DMS 273 (cell line): ENCODE data around the gene FAXDC2.
A peak's percentile ranks its signal among the peaks of the same experiment; 100 is the strongest.

Source experiments
- DNase-seq: peaks from one replicate; lab custom pipeline; 2025; ENCODE audit not compliant: unreplicated experiment; lab: John Stamatoyannopoulos, UW

The FAXDC2 gene

DNA sequence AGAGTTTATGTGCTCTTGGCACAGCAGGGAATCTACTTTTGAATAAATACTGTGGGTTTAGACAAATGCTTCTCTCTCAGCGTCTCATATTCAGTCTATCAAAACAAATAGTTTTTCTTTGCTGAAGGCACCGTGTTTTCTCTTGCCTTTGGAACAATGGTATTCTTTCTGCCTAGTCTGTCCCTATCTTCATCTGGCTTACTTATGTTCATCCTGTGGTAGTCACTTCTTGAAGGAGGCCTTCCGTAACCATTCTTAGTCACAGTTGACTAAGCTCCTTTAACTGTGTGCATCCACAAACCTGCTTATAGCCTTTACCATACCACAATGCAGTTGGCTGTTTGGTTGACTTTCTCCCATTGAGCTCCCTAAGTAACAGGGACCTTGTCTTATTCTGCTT, 49.3 kb downstream of the FAXDC2 start:
- DNase-seq = no peak

DNA sequence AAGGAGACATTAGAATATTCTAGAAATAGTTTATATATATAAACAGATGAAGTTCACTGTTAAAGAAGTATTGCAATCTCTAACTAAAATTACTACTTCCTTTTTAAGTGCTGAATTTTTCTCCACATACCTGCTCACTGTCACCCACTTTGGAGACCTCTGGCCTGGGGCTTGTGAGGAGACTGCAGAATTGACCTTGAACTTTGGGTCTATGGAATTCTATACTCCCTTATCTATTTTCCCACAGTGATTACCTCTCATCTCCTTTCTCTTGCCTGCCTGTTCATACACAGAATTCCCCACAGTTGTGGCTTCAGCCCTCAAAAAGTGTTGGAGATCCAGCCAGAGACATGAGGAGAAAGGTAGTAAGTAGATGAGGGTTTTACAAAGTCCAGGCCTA, 49.8 kb downstream of the FAXDC2 start:
- no peak for DNase-seq

- no peak for DNase-seq
Observed at GRCh38 chr5:154797762-154798161, 52.6 kb downstream of the FAXDC2 start.

DNA sequence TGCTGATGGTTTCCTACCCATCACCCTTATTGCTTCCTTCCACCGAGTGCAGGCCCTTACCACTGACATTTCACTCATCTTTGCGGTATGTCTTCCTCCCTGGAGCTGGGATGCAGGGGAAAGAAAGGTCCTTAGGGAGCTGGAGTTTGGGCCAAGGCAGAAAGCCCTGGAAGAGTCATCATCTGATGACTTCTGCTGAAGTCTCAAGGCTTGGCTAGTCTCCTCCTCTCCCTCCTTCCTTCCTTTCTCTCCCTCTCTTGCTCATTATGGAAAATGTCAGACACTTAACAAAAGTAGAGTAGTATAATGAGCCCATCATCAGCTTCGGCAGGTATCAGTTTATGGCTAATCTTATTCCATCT, 55.2 kb downstream of the FAXDC2 start:
- DNase-seq = no peak

- no peak for DNase-seq
Observed at GRCh38 chr5:154794525-154795234, 55.7 kb downstream of the FAXDC2 start.

DNA sequence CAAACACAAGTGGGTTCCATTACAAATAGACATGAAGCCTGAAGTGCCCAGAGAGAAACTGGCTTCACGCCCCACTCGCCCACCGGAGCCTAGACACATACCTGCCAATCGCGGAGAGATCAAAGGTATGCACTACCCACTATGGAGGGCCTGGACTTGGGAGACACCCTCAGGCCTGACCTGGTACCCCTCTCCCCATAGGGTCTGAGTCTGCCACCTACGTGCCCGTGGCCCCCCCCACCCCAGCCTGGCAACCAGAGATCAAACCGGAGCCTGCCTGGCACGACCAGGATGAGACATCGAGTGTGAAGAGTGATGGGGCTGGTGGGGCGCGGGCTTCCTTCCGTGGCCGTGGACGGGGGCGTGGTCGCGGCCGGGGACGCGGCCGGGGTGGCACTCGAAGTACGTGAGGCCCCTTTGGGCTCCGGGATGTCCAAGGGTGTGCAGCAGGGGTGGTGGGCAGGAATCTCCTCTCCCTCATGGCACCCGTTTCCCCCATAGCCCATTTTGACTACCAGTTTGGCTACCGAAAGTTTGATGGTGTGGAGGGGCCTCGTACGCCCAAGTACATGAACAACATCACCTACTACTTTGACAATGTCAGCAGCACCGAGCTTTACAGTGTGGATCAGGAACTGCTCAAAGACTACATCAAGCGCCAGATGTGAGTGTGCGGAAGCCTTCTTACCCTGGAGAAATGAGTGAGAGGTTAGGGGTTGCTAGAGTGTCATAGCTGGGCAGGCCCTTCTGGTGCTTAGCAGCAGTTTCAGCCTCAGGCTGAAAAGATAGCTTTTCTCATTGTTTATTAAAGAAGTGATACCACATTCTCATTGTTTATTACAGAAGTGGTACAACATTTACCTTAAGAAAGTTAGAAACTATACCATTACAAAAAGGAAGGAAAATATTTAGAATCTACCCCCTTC, 56.5 kb downstream of the FAXDC2 start:
- no peak for DNase-seq

DNA sequence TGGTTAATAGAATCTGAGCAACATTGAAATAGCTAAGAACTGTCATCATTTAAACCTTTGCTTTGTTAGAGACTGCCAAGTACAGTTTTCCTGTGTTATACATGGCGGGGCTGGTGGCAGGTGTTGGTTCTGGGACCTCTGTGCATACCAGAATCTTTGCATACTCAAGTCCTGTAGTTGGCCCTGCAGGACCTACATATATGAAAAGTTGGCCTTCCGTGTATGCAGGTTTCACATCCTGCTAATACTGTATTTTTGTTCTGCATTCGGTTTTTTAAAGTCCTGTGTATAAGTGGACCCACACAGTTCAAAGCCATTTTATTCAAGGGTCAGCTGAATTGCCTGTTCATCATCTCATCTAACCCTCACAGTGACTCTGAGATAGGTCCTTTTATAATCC, 58.9 kb downstream of the FAXDC2 start:
- DNase-seq = no peak

GRCh38 chr5:154788212-154788611, 62.2 kb downstream of the FAXDC2 start:
- no peak for DNase-seq

- no peak for DNase-seq
Observed at GRCh38 chr5:154786414-154786813, 64.0 kb downstream of the FAXDC2 start.

DNA sequence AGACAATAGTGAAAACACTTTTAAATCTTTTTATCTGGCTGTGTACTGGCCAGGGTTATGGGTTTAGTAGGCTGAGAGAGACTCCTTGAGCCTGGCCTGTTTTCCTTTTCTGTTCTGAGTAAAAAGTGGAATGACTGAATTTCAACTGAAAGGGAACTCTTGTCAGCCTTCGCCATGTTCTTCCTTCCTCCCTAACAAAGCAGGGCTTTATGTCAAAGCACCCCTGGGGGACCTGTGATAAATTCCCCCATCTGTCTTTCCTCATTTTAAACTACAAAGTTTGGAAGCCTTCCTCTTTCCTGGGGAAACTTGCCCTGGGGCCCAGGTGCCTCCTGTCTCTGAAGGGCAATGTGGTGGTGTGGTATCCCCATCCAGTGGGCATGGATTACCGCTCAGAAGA, 65.5 kb downstream of the FAXDC2 start:
- no peak for DNase-seq

GRCh38 chr5:154783774-154784460, 66.5 kb downstream of the FAXDC2 start:
- DNase-seq = peak; percentile 27

GRCh38 chr5:154782812-154783592, 67.4 kb downstream of the FAXDC2 start:
- DNase-seq = peak; percentile 24

DNA sequence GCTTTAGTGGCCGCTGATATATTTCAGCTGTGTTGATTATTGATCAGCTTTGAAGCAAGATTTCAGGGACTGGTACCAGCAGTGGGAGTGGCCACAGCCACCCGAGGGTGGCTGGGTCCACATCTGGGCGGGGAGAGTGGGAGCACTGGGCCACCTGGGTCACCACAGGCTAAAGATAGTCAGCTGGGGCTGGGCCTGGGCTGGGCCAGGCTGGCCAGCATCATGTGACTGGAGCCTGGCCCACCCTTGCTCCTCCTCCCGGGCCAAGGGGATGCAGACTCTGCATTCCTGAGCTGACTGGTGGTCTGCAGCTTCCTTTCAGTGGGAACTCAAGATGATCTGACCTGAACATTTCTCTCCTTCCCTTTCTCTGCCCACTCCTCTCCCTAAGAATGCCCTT, 68.1 kb downstream of the FAXDC2 start:
- DNase-seq = no peak

DNA sequence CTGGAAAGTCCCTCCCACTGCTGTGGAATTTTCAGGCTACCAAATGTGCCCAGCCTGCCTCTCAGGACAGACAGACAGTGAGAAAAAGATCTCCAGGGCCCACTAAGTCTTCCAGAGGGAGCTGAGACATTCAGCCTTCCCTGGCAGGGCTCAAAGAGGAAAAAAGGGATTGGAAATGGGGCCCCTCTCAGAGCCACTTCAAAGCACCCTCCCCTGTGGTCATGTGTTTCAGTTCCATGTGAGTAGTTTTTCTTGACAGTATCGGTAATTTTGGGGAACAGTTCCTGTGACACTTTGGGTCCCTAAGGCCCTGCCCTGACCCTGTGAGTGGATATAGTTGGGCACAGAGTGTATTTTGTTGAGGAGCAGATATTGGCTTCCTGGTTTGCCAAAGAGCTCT, 70.3 kb downstream of the FAXDC2 start:
- no peak for DNase-seq

- DNase-seq = peak; percentile 37
Observed at GRCh38 chr5:154779105-154779504, 71.3 kb downstream of the FAXDC2 start.

DNA sequence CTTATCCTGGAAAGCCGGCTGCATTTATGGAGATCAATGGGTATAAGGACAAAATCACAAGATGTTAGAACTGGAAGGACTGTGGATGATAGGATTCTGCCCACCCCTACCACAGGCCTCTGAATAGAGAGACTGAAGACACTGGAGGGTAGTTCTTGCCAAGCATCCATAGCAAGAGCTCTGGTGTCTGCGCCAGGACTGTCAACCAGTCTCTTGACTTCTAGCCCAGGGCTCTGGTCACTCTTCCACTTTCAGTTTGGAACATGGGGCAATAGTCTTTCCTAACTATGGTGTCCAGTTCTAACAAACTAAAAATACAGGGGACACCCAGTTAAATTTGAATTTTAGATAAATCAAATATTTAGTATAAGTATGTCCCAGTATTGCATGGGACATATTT, 71.9 kb downstream of the FAXDC2 start:
- DNase-seq = peak; percentile 15

- DNase-seq = no peak
Observed at GRCh38 chr5:154776167-154776566, 74.2 kb downstream of the FAXDC2 start.

DNA sequence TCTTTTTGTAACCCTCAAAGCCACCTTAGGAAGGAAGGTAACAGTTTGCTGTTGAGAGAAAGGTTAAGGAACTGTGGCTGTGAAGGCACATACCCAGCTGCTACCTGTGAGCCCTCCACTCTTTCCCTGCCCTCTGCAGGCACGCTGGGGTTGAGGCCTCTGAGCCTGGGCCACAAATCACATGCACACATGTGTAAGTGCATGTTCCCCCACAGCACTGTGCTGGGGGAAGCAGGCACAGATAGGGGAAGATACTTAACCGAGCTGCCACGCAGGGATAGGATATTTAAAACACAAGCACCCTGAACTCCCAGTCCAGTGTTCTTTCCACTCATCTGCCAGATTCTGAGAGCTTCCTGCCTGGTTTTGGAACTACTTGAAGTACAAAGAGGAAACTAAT, 77.1 kb downstream of the FAXDC2 start:
- DNase-seq = no peak

- peak; percentile 69 for DNase-seq
Observed at GRCh38 chr5:154771383-154771901, 79.0 kb downstream of the FAXDC2 start.

GRCh38 chr5:154770111-154770510, 80.3 kb downstream of the FAXDC2 start:
- no peak for DNase-seq
